GM19025 (cell line): ENCODE measurements around the gene RTN1.

Experiments
- ATAC-seq: cut with Tn5 transposase; IDR thresholded peaks from one replicate; pipeline ENCODE4 v1.9.1; 2021; ENCODE audit warnings: mild to moderate bottlenecking, low read depth, moderate library complexity; ENCODE audit not compliant: unreplicated experiment

RTN1 gene

GRCh38 chr14:59811815-59812214 lies 58.8 kb downstream of the RTN1 start:
- no peak for ATAC-seq

- ATAC-seq = no peak
Measured at GRCh38 chr14:59811073-59811472, 59.5 kb downstream of the RTN1 start.

- no peak for ATAC-seq
Measured at GRCh38 chr14:59803052-59803540, 67.5 kb downstream of the RTN1 start.

- ATAC-seq = no peak
Measured at GRCh38 chr14:59788176-59788575, 82.4 kb downstream of the RTN1 start.

- ATAC-seq = no peak
Measured at GRCh38 chr14:59787045-59787674, 83.4 kb downstream of the RTN1 start.

- no peak for ATAC-seq
Measured at GRCh38 chr14:59785629-59786028, 84.9 kb downstream of the RTN1 start.

GRCh38 chr14:59782760-59783159 lies 87.8 kb downstream of the RTN1 start:
- no peak for ATAC-seq

GRCh38 chr14:59777006-59777579 lies 93.5 kb downstream of the RTN1 start:
- no peak for ATAC-seq

- ATAC-seq = no peak
Measured at GRCh38 chr14:59776468-59776867, 94.1 kb downstream of the RTN1 start.

- no peak for ATAC-seq
Measured at GRCh38 chr14:59772233-59772632, 98.3 kb downstream of the RTN1 start.

GRCh38 chr14:59771577-59771976 lies 99.0 kb downstream of the RTN1 start:
- ATAC-seq = no peak

- no peak for ATAC-seq
Measured at GRCh38 chr14:59769586-59769985, 101.0 kb downstream of the RTN1 start.

GRCh38 chr14:59768855-59769375 lies 101.7 kb downstream of the RTN1 start:
- ATAC-seq = no peak

- no peak for ATAC-seq
Measured at GRCh38 chr14:59761851-59762250, 108.7 kb downstream of the RTN1 start.

GRCh38 chr14:59755409-59756135 lies 115.0 kb downstream of the RTN1 start:
- no peak for ATAC-seq

GRCh38 chr14:59754256-59754655 lies 116.3 kb downstream of the RTN1 start:
- no peak for ATAC-seq

- ATAC-seq = no peak
Measured at GRCh38 chr14:59753512-59753911, 117.1 kb downstream of the RTN1 start.

- no peak for ATAC-seq
Measured at GRCh38 chr14:59751578-59751977, 119.0 kb downstream of the RTN1 start.

GRCh38 chr14:59739794-59740193 lies 130.8 kb downstream of the RTN1 start:
- ATAC-seq = no peak

- ATAC-seq = no peak
Measured at GRCh38 chr14:59728304-59728703, 142.3 kb downstream of the RTN1 start.

- no peak for ATAC-seq
Measured at GRCh38 chr14:59727073-59727661, 143.4 kb downstream of the RTN1 start.
